A673 (cell line): ENCODE measurements around the gene PYGO2. TPM values are rescaled to one million over a fixed set of nuclear protein-coding genes. Genes with fewer than 3 reads are reported as not detected.
A peak's percentile ranks its signal among the peaks of the same experiment; 100 is the strongest.

ENCODE experiments used
- BruUV-seq: library from RNA; stranded (reverse); fragments of 400-500 nt; replicated peaks from 2 replicates; lab custom pipeline; 2021; lab: Mats Ljungman, UMichigan
- CTCF ChIA-PET: fragments of 300-600 bp; sonication (Branson Sonifier 250); formaldehyde crosslinking; loops from one replicate; lab custom pipeline; 2022; ENCODE audit warnings: antibody characterized with exemption; lab: Charles Lee
- POLR2A ChIA-PET: fragments of 300-600 bp; sonication (Branson Sonifier 250); formaldehyde crosslinking; loops from one replicate; lab custom pipeline; 2022; ENCODE audit warnings: antibody characterized with exemption; ENCODE audit not compliant: low non-redundant PET; lab: Charles Lee
- DNase-seq: peaks from one replicate; pipeline ENCODE4 v3.0.0-alpha.2; 2015; ENCODE audit warnings: low spot score
- H3K27ac ChIP-seq: fragments of 200-600 bp; sonication (generic); 2 replicates; pipeline ENCODE4 v1.5.1; 2016; ENCODE audit warnings: mixed run types, low read depth, mild to moderate bottlenecking, mixed read lengths, antibody characterized with exemption, low read length; ENCODE audit not compliant: poor library complexity, severe bottlenecking
- H3K27me3 ChIP-seq: fragments of 200-600 bp; sonication (generic); replicated peaks from 2 replicates; pipeline ENCODE4 v1.6.1; 2017; ENCODE audit warnings: mixed run types, low read depth, mild to moderate bottlenecking, mixed read lengths, antibody characterized with exemption, low read length; ENCODE audit not compliant: insufficient read depth, poor library complexity
- H3K36me3 ChIP-seq: fragments of 200-600 bp; sonication (generic); 2 replicates; pipeline ENCODE4 v1.6.1; 2016; ENCODE audit warnings: mixed run types, mild to moderate bottlenecking, mixed read lengths, antibody characterized with exemption, low read length; ENCODE audit not compliant: insufficient read depth, poor library complexity, severe bottlenecking
- H3K4me1 ChIP-seq: fragments of 200-600 bp; sonication (generic); 2 replicates; pipeline ENCODE4 v1.6.1; 2017; ENCODE audit warnings: mixed run types, mild to moderate bottlenecking, mixed read lengths, antibody characterized with exemption, low read length; ENCODE audit not compliant: insufficient read depth, poor library complexity, severe bottlenecking
- H3K4me3 ChIP-seq: fragments of 200-600 bp; sonication (generic); 2 replicates; pipeline ENCODE4 v1.5.1; 2016; ENCODE audit warnings: low read depth, mixed run types, mild to moderate bottlenecking, mixed read lengths, low read length; ENCODE audit not compliant: poor library complexity, severe bottlenecking
- H3K9me3 ChIP-seq: fragments of 200-600 bp; sonication (generic); 2 replicates; pipeline ENCODE4 v1.6.1; 2016; ENCODE audit warnings: mixed run types, low read depth, mild to moderate bottlenecking, mixed read lengths, antibody characterized with exemption, low read length; ENCODE audit not compliant: poor library complexity, severe bottlenecking
- CTCF ChIP-seq: fragments of 300-800, 200-600 bp; sonication (generic); conservative IDR thresholded peaks from 2 replicates; pipeline ENCODE4 v1.5.1; 2017; ENCODE audit warnings: low read depth, mild to moderate bottlenecking, antibody characterized with exemption, low read length, moderate library complexity, mixed read lengths
- EZH2 ChIP-seq: fragments of 200-600 bp; sonication (generic); IDR thresholded peaks from 2 replicates; pipeline ENCODE4 v1.6.1; 2017; ENCODE audit warnings: borderline replicate concordance, low read depth, mild to moderate bottlenecking, mixed read lengths, antibody characterized with exemption, low read length; ENCODE audit not compliant: poor library complexity, severe bottlenecking
- intact Hi-C: fragments of 100-400 bp; cut with micrococcal nuclease; formaldehyde crosslinking; loops from one replicate; pipeline ENCODE4 v1.10.0; 2022; ENCODE audit not compliant: unreplicated experiment
- total RNA-seq: library from RNA; stranded (reverse); gene quantifications from 2 replicates; pipeline ENCODE4 v1.2.3, GENCODE V29; 2021

Gene PYGO2
- total RNA-seq, 1 experiment from 2014 or later = 48.5 TPM

GRCh38 chr1:154999571-155000410 is 38.2 kb upstream of the PYGO2 start:
- DNase-seq = peak; percentile 69
- Histone ChIP-seq H3K27ac (peak overlapping the region; percentile 79), H3K4me3 (peak overlapping the region; percentile 85), H3K4me1 (peaks cover 12% of the 10 kb centered on the region), H3K9me3 (no peaks in the 10 kb centered on the region), H3K36me3 (no peaks in the 10 kb centered on the region), H3K27me3 (no peaks in the 10 kb centered on the region)
- CTCF ChIA-PET = interaction anchor here (0.6 to 1.5 kb wide), 9 partner anchors 12 to 646 kb away, joined by 3 to 17 read pairs (median 4); partner anchors contain the start of genes ADAM15, PBXIP1 and SHC1
- intact Hi-C loops = loop anchor here (5.0 kb wide), 3 partner anchors 37 to 442 kb away; partner anchors contain the start of genes PYGO2 and UBE2Q1
- no TSS peak for BruUV-seq
- POLR2A ChIA-PET = interaction anchor here (0.8 kb wide), 2 partner anchors 17 to 51 kb away, joined by 4 to 5 read pairs; no protein-coding TSS in a partner anchor
- no peak for TF ChIP-seq CTCF
- TF ChIP-seq EZH2 = no peak

DNA sequence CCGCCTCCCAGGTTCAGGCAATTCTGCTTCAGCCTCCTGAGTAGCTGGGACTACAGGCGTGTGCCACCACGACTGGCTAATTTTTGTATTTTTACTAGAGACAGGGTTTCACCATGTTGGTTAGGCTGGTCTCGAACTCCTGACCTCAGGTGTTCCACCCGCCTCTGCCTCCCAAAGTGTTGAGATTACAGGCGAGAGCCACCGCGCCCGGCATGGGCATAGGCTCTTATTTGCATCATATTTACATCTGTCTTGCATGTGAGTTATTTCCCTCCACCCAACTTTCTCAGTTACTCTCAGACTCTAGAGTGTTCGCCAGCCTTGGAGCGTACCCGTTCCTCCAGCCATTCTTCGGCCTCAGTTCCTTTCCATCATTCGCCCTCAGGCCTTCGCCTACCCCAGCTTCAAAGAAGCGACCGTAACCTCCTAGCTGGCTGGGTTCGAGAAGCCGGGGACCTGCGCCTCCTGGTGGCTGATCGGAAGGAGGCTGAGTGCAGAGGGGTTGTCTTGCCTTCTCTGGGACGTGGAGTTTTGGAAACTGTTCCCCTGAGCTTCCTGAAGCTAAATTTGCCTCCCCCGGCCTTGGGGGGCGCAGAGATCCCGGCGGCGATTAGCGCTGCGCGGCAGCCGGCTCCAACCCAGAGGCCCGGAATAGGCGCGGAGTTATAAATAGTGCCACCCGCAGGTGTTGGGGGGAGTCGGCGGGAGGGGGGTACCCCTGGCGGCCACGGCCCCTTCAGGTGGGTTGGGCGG is 37.4 kb upstream of the PYGO2 start:
- intact Hi-C loops = loop anchor here (5.0 kb wide), 1 partner anchor 37 kb away; the partner anchor contains the start of gene PYGO2
- ChIA-PET CTCF (interaction anchor here (0.6 to 1.5 kb wide), 10 partner anchors 11 to 440 kb away, joined by 3 to 17 read pairs (median 5); partner anchors contain the start of genes ADAM15, PBXIP1 and SHC1), POLR2A (interaction anchor here (0.6 to 0.8 kb wide), 4 partner anchors 18 to 1117 kb away, joined by 4 to 13 read pairs (median 5); no protein-coding TSS in a partner anchor)
- peak overlapping the region; percentile 79 for H3K27ac ChIP-seq
- no peaks in the 10 kb centered on the region for H3K36me3 ChIP-seq
- H3K27me3 ChIP-seq = no peaks in the 10 kb centered on the region
- no peak for TF ChIP-seq EZH2
- peak; percentile 99 for TF ChIP-seq CTCF
- peak overlapping the region; percentile 85 for H3K4me3 ChIP-seq
- peaks cover 5% of the 10 kb centered on the region for H3K4me1 ChIP-seq
- no TSS peak for BruUV-seq
- peak; percentile 95 for DNase-seq
- H3K9me3 ChIP-seq = no peaks in the 10 kb centered on the region

DNA sequence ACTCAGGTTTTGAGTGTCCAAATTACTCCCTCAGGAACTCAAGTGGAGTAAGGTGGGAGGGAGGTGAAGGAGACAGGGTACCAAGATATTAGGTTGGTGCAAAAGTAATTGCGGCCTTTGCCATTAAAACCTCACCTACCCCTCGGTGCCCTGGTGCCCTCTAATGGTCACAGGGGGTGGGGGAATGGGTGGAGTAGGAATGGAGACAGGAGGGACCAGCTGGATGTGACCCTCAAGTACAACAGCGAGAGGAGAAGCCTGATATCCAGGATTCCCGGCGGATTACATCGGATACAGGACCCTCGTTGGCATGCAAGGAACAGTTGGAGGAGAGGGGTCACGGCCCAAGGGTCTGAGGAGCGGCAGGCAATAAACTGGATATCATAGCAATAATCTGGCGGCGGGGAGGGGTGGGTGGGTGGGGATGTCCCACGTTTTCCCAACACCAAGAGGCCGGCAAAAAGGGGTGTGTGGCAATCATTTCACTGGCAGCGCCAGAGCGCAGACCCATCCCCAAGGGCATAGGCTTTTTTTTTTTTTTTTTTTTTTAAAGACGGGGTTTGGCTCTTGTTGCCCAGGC is 36.7 kb upstream of the PYGO2 start:
- no peak overlapping the region for H3K27ac ChIP-seq
- POLR2A ChIA-PET = interaction anchor here (0.6 to 0.7 kb wide), 2 partner anchors 141 to 1116 kb away, joined by 5 to 13 read pairs; no protein-coding TSS in a partner anchor
- no peak for DNase-seq
- BruUV-seq = no TSS peak
- H3K27me3 ChIP-seq = no peaks in the 10 kb centered on the region
- H3K4me3 ChIP-seq = no peak overlapping the region
- H3K9me3 ChIP-seq = no peaks in the 10 kb centered on the region
- CTCF ChIA-PET = interaction anchor here (0.6 to 1.5 kb wide), 7 partner anchors 11 to 439 kb away, joined by 4 to 17 read pairs (median 5); partner anchors contain the start of gene PBXIP1
- TF ChIP-seq EZH2 = no peak
- peaks cover 5% of the 10 kb centered on the region for H3K4me1 ChIP-seq
- intact Hi-C loops = loop anchor here (5.0 kb wide), 1 partner anchor 36 kb away; the partner anchor contains the start of gene PYGO2
- no peaks in the 10 kb centered on the region for H3K36me3 ChIP-seq
